GM21381 (cell line): Measurements from ENCODE around the gene PIK3C2B.

Experiments used
- ATAC-seq: cut with Tn5 transposase; IDR thresholded peaks from one replicate; pipeline ENCODE4 v1.9.1; 2021; ENCODE audit warnings: mild to moderate bottlenecking, moderate library complexity; ENCODE audit not compliant: unreplicated experiment

PIK3C2B gene

DNA sequence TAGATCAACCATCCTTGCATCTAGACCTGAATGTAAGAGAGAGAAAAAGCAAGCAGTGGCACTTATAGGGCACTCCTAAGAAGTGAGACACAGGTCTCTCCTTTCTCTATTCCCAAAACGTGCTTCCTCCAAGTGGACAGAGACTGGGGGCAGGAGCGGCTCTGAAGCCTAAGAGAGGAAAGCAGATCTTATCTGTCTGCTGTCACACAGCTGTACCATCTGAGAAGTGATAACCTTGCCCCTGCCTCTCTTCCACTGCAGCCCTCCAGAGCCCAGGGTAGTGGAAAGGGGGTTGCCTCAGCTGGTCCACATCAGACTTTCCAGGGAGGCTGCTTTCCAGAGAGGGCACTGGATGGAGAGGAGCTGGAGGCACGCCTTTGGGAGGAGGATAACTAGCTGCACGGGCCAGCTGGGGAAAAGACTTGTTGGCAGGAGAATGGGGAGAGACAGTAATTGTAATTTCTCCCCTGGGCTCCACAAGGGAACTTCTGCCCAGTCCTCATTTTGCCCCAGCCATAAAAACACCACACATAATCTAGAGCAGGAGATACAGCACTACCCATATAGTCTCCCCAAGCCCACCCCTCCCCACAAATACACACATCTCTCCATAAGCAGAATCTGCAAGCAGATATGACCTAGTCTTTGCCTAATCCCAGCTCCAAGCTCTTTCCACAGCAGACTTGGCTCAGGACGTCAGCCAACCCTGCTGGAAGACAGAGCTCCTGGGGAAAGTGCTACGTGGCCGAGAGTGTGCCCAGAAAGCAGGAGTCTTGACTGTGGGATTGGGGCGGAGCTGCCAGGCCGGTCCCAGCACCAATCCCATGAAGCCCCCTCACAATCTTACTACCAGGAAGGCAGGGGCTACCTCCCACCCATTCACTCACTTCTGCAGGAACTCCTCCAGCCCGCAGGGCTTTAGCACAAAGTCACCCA, 31.2 kb downstream of the PIK3C2B start:
- no peak for ATAC-seq

DNA sequence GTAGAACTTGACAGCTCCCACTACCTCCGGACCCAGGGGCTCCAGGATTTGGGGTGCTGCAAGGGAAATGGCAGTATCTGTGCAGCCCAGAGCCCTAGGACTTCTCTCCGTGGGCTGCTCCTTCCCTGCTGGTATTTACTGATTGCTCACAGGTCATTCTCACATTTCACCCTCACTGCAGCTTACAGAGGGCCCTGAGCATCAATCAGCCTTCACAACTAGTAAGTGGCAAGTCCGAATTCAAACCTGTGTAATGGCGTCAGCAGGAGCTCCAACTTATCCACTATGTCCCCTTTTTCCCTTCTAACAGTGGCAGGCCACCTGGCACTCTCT, 32.4 kb downstream of the PIK3C2B start:
- ATAC-seq: no peak

DNA sequence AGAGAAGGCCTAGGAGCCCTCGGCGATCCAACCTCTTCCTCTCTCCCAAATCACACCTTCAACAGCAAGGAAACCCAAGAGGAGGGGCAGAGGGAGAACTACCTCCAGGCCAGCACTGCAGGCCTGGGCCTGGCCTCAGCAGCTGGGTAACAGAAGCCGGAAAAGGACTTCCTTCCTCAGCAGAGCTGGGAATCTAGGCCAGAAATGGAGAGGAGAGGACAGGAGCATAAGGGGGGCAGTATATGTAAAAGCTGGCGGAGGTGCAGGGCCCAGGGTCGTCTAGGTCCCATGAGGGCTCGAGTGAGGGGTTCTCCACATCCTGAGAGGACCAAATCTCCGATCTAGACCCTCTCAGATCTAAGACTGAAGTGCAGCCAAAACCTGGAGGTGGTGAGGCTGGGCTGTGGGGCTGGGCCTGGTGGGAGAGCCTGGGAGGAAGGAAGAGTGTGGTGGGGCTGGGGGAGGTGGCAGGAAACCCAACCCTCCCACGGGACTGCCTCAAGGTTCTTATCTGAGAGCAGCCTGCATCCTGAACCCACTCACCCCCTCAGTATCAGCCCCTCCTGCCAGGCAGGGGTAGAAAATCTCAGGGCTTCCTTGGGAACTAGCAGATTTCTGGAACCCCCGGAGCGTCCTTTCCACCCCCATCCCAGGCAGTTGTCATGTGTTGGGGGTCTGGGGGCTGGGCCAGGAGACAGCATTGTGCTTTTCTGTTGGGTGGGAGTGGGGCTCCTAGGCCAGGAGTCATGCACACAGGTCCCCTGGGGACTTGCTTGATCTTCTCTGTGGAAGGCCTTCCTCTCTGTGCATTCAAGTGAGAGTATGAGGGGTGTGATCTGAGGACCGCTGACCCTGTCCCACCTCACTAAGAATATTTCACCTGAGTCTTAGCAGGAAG, 33.0 kb downstream of the PIK3C2B start:
- ATAC-seq: no peak

DNA sequence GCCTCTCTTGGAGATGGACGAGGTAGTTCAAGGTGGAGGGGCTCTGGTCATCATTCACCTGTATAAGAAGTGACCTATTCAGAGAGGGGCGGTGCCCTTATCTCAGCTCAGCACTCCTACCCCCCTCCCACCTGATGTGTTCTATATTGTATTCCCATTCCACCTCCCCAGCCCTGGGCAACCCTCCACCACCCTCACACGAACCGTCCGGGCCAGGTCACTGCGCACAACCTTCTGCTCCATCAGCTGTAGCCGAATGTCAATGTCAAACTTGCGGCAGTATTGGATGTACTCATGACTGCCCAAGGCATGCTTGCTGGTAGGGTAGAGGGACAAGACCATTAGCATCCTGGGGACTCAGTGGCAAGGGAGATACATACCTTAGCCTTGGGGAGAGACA, 34.3 kb downstream of the PIK3C2B start:
- ATAC-seq: no peak

DNA sequence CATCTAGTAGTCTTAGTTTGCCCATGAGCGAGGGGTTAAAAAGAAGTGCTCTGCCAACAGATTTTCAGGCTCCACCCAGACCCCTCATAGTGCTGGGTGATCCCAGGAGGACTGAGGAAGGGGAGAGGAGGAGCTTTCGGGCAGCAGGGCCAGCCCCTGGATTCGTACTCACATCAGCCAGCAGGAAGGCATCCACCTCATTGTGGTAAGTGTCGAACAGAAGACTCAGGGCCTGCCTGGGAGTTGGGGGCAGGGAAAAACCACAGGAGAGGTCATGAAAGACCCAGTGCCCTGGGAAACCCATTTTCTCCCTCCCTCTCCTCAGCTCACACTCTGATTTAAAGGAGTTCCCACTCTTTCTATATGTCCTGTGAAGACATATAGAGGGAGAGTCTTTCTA, 34.9 kb downstream of the PIK3C2B start:
- no peak for ATAC-seq

DNA sequence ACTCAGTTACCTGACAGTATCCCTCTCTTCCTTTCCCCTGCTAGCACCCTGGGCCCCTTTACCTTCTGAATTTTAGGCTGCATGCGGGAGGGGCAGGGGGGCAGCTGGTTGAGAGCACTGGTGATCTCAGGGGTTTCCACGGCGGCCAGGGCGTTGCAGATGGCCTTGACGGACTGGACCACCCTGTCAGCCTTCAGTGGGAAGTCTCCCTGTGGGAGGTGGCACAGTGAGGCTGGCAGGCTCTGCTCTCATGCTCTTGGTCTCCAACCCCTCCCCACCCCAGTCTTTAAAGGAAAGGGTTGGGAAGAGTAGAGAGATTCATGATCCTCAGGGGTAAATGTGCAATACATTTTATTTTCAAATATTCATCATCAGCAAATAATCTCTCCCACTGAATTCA, 36.9 kb downstream of the PIK3C2B start:
- no peak for ATAC-seq

DNA sequence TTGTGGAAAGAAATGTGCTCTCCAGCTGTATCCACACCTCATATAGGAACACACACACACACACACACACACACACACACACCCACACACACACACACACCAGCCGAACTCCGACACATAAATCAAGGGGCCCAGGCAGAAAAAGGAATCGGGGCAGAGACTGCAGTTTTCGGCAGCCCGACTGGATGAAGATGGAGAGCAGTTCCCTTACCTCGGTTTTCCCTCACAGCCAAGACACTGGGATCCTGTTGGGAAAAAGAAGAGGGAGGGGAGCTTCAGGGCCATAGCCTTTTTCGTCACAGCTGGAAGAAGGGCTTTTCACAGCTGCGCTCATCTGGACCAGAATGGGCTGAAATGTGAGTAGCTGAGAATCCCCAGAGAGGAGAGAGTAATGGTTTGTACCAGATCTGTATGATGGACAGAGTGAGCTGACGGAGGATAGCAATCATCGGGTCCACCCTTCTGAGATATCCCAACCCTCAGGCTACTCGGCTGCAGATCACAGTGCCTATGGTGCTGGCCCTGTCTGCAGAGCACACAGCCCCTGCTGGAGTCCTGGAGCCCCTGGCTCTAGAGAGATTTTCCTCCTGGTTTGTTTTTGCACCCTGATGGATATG, 37.7 kb downstream of the PIK3C2B start:
- no peak for ATAC-seq

DNA sequence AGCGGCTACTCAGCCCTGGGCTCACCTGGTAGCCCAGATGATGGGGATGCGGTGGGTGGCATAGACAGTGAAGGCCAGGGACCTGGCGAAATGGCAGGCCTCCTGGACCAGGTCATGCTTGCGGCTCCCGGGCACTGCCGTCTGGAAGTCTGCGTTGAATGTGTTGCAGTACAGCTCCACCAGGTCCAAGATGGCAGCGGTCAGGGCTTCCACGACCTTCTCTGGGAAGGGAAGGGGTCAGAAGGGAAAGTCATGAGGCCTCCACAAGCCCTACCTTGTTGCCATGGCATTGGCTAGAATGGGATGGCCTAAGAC, 38.8 kb downstream of the PIK3C2B start:
- ATAC-seq: no peak

DNA sequence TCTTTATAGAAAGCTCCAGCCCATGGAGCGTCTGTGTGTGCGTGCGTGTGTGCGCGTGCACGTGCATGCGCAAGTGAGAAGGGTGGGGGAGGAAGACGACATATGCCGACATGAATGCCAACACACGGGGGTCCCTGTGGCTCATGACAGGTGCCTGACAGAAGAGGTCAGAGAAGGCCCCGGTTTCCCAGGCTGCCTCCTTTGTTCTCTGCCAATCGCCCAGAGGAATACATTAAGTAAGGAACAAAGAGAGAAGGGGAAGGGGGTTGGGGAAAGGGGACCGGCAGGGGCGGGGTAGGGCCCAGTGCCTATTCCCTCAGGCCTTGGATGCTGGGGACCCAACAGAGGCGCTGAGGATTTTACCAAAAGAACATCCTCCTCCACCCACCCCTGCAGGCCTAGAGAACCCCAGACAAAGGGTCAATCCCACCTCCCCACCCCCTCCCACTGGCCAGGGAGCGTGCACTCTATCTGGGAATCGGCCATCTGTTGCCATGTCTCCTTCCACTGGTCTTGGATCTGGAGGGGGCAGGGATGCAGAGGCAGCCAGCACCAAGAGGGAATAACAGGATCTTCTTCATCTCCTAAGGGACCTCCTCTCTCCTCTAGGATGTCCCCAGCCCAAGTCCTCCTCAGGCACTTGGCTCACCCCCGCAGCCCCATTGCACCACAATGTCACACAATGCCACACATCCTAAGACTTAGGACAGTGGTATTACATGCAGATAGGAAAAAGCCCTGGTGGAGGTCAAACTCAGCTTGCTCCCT, 39.4 kb downstream of the PIK3C2B start:
- no peak for ATAC-seq

DNA sequence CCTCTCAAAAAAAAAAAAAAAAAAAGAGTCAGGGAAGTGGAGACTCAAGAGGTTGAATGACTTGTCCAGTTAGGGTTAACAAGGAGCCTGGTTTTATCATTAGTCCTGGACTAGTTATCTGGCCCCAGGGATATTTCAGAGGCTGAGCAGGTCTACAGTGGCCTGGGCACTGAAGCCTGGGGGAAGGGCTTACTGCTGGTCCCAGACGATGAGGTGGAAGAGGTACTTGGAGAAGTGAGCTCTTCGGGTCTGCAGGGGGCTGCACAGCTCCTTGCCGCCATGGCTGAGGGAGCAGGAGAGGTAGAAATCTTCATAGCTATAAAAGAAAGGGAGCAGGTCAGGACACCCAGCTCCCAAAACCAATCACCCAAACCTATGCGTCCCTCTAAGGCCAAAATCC, 40.1 kb downstream of the PIK3C2B start:
- ATAC-seq: no peak

DNA sequence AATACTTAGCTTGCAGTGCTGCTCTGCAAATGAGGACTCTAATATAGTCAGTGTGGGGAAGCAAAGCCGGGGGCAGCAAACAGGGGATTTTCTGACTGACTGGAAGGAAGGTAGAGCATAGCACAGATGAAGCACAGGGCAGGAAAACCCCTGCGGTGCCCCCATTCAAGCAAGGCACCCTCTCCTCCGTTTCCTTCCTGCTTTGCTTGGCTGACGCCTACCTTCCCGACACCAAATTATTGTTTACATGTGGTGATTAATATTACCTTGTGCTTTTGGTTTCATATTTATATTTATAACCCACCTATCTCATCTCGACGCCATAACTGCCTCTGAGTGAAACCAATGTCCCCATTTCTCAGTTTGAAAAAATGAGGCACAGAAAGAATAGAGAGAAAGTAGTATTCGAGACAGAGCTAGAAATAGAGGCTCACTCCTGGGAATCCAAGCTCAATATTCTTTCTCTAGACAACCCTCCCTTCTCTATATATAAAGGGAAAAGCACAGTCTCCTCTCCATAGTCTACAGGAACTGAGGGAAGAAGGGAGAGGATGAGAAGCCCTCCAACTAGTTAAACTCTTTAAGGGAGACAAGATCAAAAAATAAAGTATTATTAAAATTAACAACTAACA, 41.3 kb downstream of the PIK3C2B start:
- ATAC-seq: peak; percentile 74

DNA sequence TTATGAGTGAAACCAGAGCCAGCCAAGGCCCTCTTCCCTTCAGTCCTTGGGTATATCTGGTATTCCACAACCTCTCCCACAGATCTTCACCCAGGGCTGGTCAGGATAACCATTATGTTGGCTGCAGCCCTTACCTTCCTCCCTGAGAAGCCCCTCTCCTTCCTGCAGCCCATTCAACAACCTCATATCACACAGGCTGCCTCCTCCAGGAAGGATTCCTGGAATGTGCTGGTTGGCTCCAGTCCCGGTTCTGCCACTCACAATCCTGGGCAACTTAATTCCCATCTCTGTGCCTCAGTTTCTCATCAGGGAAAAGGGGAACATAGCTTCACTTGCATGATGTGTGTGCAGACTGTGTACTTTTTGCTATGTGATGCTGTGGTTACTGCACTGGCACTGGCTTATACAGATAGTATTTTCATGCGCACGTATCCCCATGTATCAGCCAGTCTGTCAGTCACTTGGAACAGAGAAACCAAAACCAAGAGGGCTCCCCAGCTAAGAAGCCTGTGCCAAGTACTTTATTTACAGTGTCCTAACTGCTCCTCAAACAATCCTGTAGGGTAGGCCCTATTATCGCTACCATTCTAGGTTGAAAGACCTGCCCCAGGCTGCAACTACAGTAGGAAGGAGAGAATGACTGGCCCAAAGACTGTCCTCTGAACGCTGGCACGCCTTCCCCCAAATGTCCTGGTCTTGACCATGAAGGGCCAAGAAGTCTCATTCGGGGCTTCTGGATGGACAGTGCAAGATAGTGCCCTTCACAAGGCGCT, 43.1 kb downstream of the PIK3C2B start:
- ATAC-seq: no peak

DNA sequence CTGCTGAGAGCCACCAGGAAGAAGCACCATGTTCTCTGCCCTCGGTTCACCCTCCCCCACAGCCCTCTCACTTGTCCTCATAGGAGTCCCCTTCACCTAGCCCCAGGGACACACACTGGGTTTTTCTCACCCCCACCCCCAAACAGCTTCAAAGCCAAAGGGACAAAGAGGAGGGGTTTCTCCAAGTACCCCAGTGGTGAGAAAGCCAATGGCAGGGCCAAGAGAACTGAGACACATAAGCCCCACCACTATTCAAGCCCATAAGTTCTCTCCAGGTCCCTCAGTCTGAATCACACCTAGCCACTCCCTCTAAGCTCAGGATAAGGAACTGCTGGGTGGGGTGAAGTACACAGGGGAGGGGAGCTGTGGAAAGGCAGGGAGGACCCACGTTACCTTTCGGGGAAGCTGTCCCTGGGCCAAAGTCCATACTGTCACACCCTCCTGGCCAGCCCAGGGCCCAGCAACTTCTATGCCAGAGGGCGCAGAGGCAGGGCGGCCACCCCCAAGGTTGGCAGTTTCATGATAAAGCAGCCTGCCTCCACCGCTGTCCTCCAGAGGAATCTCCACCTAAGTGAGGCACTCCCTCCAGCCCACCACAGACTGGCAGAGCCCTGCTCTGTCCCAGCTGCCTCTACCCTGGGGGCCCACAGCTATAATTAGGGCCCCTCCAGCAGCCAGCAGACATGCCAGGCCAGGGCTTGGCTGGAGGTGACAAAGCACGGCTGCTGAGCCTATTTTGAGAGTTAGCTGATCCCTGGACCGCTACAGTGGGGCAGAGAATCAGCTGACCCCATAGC, 43.9 kb downstream of the PIK3C2B start:
- ATAC-seq: no peak

DNA sequence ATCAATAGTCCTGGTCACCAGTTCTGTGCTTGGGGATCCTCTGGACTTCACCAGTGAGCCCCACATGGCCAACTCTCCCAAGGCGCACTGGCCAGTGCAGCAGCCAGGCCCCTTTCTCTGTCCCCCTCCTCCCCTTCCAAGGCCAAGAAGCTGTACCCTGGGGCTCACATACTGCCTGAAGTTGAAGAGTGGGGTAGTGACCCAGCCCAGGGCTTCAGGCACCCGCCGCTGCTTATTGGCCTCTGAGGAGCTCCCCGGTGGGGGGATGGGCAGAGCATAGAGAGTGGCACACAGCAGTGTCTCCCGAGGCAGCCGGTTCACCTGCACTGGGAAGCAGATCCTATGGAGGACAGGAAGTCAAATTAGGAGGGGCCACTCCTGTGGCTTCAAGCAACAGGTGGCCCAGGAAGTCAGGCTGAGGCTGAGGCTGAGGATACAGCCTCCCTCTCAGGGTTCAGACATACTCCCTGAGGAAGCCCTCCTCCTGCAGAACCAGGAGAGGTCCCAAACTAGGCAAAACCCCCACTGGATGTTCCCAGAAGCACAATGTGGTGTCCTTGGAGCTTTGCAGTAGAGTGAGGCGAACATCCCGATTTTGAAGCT, 44.8 kb downstream of the PIK3C2B start:
- ATAC-seq: no peak

DNA sequence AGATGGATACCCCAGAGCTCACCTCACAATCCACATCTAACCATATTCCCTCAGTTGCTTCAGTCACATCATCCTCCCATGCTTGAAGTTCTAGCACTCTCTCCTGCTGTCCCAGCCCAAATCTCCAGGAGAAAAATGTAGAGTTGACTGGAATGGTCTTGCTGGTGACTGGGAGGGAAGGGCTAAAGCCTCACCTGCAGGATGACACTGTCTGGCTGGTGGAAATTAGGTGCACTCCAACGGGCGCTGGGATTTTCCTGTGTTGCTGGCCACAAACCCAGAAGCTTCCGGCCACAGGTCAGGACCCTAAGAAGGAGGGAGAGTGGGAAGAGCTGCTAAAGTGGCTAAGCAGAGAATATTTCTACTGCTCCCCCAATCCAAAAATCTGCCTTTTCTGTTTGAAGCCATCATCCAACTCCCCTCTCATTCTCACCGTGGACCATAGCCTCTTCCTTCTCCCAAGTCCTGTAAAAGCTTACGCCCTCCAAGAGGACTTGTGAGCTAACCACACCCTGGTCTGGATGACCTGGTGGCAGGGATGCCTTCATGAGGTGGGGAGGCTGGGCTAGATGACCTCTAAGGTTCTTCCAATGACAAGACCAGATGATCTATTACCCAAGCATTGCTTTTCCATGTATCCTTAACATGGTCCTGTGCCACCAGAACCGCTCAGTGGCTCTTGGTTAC, 45.5 kb downstream of the PIK3C2B start:
- ATAC-seq: no peak

DNA sequence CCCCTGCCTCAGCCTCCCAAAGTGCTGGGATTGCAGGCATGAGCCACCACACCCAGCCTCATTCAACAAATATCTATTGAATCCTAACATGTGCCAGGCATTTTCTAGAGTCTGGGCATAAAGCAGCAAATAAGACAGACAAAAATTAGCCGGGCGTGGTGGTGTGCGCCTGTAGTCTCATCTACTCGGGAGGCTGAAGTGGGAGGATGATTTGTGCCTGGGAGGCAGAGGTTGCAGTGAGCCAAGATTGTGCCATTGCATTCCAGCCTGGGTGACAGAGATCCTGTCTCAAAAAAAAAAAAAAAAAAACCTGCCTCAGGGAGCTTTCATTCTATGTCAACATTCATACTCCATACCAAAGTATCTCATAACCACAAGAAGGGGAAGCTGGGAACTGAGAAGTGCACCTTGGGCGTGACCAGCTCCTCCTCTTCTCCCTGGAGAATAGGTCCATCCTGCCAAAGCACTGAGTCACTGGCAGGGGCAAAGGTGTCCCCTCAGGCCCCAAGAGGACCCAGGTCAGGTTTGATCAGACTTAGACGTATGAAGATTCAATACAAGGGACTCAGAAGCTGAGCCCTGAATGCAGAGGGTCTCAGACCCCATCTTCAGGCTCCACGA, 46.2 kb downstream of the PIK3C2B start:
- ATAC-seq: no peak

DNA sequence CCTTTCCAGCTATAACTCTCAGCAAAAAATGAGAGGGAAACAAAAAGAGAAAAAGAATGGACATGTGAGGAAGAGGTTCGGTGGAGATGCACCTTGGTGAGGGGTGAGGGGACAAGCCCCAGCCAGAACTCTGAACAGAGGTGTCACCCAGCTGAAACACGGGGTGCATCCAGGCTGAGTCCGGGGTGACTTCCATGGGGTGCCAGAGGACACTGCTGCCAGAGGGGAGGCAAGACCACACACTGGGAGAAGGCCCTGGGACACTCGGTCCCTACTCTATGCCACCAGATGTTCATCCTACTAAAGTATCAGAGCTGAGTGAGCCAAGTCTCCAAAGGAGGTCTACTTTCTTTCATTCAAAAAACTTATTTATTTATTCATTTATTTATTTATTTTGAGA, 46.9 kb downstream of the PIK3C2B start:
- no peak for ATAC-seq

DNA sequence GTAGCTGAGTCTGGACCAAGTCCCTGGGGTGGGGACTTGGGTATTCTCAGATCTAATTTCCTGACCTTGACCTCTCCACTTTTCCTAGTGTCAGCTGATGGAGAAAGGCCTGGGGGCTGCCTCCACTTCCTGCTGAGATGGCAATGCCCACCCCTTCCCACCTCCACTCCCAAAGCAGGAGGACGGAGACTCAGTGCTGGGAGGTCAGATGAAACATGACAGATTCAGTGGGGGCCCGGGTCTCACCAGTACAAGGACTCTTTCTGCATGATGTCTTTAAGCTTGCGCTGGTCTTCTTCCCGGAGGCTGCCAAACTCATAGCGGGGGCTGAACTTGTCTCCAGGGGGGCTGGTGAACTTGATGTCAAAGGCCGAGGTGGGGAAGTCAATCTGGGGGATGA, 47.4 kb downstream of the PIK3C2B start:
- ATAC-seq: no peak
